Dermis microvascular lymphatic vessel endothelial cell (primary cell): Measurements from ENCODE around the gene AP3D1. TPM values are rescaled to one million over a fixed set of nuclear protein-coding genes. Genes with fewer than 3 reads are reported as not detected.
A peak's percentile ranks its signal among the peaks of the same experiment; 100 is the strongest.

ENCODE experiments used
- DNase-seq, 2 donors: peaks; one replicate each; pipeline versions ENCODE4 v3.0.0 to v3.0.0-alpha.2; 2010; ENCODE audit warnings: low read depth in 2 of 2
- total RNA-seq: library from RNA; depleted of rRNA; stranded (reverse); fragments of >200 nt; gene quantifications from 2 replicates; pipeline ENCODE4 v1.2.1, GENCODE V29; 2014

The AP3D1 gene
- total RNA-seq, 1 donor from 2014 or later: 57.6 TPM

- DNase-seq: no peak
These were observed 30.2 kb upstream of the AP3D1 start for GRCh38 chr19:2181633-2181997.

GRCh38 chr19:2180881-2181632 is 29.7 kb upstream of the AP3D1 start:
- DNase-seq: no peak

DNA sequence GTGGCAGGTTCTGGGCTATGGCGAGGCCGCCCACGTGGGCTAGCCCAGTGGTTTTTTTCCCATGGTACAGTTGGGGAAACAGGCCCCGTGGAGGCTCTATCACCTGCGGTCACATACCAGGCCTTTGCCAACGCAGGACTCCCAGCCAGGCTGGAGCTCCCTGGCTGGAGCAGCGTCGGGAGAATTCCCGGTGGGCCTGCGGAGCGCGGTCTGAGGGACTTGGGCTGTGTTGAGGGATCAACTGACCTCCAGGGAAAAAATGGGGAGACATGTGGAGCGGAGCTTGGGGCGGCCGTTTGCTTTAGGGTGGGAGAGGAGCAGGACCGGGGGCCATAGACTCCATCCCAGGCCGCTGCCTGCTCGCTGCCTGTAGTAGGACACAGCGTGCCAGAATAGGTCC is 28.7 kb upstream of the AP3D1 start:
- DNase-seq: no peak

DNA sequence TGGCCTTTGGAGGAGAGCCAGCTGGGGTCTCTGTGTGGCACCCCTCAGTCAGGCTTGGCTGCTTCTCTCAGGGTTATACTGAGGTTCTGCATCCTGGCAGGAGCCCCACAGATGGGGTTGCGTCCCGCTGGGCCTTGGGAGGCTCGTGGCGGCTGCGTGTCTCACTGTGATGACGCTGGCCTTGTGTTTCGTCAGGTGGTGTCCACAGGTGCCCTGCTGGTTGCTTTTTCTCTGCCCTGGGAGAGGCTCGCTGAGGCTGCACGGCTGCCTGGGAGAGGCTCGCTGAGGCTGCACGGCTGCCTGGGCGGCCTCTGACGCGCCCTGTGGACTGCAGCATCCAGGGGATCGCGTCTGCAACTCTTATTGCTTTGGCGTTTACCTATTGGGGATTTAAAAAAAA is 27.7 kb upstream of the AP3D1 start:
- DNase-seq: no peak

DNA sequence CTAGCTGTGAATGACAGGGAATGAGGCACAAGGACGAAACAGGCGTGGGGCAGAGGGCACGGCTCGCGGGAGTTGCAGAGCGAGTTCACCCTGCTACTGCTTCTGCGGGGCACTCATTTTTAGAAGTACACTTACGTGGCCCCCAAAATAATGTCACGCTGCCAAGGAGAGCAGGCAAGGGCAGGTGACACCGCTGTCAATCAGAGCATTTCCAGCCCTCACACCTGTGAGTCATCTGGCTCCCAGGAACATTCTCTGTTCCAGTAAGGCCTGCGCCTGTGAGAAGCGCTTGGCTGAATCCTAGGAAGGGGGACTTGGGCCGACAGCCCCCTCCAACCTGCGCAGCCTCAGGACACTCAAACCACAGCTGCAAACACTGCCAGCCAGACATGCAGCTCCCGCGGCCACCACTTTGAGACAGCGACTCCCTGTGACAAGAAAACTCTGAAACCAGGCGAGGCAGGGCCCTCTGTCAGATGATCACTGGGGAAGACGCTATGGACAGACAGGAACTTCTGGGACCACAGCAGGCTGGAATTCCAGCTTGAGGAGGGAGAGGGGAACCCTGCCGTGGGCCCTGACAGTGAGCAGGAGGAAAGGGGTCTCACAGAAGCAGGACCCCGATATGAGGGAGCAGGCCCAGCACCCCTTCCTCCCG is 25.1 kb upstream of the AP3D1 start:
- no peak for DNase-seq

DNA sequence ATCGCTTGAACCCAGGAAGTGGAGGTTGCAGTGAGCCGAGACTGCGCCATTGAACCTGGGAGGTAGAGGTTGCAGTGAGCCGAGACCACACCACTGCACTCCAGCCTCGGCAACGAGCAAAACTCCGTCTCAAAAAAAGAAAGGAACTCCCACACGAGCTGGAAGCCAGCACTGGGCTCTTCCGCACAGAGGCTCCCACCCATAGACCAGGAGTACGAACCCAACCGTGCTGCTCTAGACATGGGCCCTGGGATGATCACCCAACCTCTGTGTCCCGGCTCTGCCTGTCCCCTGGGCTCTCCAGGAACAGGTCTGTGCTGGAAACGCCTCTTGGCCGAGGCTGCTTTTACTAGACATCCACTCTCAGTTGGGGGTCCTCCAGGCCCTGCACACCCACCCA is 24.4 kb upstream of the AP3D1 start:
- no peak for DNase-seq

DNA sequence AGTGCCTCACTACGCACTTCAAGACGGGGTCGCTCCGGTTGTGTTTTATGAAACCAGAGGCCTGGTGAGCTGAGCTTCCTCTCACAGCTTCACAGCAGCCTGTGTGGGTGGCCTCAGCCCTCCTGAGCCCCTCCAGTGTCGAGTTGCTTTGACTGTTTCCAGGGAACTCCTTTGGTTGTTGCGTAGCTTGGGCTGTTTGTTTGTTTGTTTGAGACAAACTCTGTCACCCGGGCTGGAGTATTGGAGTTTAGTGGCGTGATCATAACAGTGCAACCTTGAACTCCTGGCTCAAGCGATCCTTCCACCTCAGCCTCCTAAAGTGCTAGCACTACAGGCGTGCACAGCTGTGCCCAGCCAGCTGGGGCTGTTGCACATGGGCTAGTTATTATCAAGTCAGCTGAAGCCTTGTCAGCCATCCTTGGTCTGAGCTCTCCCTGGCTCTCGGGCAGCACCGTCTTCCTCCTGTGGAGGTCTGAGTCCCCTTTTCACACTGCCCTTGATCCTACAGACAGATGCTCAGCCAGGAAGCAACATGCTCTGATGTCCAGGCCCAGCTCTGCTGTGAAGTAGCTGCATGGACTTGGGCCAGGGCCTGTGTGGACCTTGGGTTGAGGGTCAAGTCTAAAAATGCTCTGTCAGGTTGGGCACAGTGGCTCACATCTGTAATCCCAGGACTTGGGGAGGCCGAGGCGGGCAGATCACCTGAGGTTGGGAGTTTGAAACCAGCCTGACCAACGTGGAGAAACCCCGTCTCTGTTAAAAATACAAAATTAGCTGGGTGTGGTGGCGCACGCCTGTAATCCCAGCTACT is 22.6 kb upstream of the AP3D1 start:
- no peak for DNase-seq

- no peak for DNase-seq
These were observed 22.0 kb upstream of the AP3D1 start for GRCh38 chr19:2173388-2173766.

DNA sequence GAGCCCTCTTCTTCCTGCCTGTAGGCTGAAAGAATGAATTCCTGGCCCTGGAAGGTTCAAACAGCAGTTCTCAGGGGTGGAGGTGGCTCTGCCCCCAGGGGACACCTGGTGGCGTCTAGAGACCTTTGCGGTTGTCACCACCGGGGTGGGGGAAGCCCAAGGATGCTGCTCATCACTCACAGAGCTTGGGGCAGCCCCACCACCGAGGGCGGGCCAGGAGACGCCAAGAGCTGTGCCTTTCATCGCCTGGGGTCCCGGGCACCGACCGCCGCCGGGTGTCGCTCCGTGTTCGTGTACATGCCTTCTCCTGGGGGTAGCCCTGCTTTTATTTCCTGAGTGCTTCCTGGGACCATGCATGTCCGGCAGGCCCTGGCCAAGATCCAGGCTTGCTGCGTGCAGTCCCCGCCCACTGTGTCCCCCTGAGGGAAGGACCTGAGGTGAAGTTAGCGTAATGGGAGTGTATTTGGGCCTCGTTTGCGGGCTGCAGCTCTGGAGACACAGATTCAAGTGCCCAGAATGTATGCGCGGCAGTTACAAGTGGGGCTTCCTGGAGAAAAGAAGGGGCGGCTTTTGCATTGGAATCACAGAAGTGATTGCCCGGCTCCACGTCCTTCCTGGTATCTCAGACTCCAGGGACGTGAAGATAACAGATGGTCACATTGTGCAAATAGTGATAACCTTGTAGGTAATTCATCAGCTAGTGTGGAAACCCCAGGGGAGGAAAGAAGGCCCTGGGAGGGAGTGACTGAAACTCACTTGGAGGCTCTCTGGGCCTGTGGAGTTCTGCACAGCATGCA is 20.2 kb upstream of the AP3D1 start:
- no peak for DNase-seq

DNA sequence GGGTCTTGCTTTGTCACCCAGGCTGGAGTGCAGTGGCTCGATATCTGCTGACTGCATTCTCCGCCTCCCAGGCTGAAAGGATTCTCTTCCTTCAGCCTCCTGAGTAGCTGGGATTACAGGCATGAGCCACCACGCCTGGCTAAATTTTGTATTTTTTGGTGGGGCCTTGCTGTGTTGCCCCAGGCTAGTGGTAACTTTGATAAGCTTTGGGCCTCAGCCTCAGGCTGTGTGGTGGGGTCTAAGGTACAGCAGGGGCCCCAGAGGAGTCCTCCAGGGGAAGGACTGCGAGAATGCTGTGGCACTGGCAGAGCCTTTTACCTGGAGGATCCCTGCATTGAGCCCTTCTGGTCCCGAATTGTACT is 19.6 kb upstream of the AP3D1 start:
- no peak for DNase-seq

DNA sequence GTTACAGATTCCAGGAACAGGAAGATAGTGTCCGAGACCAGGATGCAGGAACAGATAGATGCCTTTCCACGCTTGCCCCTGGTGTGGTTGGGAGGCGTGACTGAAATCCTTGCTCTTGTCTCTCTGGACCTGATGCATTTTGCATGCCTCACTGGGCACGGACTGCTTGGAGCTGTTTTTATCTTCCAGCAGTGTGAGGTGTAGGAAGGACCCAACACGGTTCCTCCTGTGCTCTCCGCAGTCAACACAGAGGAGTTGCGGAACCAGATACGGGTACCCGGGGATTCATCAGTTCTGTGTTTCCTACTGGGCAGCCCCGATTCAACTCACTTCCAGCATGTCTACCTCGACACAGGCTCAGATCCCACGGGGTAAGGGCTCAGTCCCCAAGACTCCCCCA is 18.9 kb upstream of the AP3D1 start:
- no peak for DNase-seq

DNA sequence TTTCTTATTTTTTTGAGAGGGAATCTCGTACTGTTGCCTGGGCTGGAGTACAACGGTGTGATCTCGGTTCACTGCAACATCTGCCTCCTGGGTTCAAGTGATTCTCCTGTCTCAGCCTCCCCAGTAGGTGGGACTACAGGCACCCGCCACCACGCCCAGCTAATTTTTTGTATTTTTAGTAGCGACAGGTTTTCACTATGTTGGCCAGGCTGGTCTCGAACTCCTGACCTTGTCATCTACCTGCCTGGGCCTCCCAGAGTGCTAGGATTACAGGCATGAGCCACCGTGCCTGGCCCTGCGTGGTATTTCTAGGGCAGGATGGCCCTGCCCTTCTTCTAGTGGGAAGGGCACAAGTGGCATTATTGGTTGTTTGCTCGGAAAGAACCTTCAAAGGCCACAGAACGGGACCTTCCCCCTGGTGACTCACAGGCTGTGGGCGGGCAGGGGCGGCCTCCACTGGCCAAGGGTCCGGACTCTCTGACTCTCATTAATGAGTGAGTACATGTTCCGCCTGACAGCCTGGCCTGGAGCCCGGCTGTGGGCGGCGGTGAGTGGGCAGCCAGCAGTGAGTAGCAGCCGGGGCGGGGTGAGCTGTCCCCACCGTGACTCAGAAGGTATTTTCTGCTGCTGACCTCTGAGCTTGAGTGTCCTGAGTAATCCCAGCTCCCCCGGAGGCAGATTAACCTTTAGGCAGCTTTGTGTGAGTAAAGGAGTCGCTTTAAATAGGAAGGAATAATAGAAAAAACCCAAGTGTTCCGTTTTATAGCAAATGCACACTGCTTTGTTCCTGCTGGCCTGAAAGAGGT is 17.5 kb upstream of the AP3D1 start:
- peak; percentile 88 to 99 for DNase-seq

DNA sequence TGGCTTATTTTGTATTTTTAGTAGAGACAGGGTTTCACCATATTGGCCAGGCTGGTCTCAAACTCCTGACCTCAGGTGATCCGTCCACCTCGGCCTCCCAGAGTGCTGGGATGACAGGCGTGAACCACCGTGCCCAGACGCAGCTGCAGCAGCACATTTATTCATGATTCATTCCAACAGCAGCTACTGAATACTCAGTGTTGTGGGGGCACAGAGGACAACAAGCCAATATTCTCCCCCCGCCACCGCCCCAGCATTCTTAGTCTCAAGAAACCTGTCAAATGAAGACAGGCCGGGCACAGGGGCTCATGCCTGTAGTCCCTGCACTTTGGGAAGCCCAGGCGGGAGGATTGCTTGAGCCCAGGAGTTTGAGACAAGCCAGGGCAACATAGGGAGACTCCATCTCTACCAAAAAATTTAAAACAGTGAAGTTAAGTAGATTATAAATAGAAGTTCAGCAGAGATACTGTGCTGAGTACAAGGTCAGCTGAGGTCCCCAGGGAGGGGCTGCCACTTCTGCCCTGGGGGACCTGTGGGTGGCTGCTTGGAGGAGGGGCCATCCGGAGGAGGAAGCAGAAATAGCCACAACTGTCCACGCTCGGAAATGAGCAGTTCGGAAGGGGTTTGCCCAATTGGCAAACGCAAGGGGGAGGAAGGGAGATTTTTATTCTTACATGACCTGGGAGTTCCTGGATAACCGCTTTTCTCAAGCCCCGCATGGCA is 16.7 kb upstream of the AP3D1 start:
- DNase-seq: peak in 1 of 2 donors; percentile 72

- peak in 1 of 2 donors; percentile 89 for DNase-seq
These were observed 15.7 kb upstream of the AP3D1 start for GRCh38 chr19:2166741-2167738.

DNA sequence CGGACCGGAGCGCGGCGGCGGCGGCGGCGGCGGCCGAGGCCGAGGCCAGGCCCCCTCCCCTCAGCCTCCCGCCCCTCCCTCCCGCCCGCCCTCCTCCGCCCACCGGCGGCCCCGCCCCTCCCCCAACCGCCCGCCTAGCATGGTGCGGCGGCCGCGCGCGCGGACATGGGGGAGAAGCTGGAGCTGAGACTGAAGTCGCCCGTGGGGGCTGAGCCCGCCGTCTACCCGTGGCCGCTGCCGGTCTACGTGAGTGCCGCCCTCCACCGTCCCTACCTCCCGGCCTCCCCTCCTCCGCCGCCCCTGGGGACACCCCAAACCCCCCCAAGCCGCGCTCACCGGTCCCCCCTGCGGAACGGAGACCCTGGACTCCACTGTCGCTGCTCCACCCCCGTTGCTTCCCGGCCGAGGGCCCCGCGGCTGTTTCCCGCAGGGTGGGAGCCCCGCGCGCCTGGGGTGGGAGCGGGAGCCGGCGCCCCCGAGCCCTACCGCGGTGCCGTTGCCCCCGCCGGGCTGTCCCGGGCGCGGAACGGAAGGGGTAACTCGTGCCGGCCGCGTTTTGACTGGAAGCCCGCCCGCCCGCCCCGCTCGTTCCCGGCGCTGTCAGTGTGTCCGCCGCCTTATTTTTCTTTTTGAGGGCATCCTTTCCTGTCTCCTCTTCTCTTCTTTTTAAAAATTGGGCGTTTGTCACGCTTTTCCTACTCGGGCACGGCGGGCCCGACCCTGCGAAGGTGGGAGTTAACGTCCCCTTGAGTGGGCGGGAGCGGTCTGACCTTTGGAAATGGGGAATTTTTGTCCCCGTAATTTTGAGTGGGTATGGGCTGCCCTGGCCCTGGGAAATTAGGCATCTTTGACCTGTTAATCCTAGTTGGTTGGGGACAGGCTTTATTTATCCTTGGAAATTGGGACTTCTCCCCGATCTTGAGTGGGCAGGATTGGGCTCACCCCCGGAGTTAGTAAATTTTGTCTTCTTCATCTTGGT is 12.9 kb upstream of the AP3D1 start:
- DNase-seq: peak in 1 of 2 donors; percentile 25

- no peak for DNase-seq
These were observed 9.0 kb upstream of the AP3D1 start for GRCh38 chr19:2160379-2160778.

DNA sequence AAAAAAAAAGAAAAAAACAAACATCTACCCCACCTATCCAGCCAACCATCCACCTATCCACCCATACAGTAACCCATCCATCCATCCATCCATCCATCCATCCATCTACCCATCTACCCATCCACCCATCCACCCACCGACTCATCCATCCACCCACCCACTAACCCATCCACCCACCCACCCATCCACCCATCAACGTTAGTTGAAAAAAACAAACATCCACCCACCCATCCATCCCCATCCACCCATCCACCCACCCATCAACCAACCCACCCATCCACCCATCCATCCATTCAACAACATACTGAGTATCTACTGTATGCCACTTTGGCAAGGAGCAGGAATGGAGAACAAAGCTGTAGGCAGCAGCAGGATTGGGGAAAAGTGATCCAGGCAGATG is 6.1 kb upstream of the AP3D1 start:
- DNase-seq: no peak

DNA sequence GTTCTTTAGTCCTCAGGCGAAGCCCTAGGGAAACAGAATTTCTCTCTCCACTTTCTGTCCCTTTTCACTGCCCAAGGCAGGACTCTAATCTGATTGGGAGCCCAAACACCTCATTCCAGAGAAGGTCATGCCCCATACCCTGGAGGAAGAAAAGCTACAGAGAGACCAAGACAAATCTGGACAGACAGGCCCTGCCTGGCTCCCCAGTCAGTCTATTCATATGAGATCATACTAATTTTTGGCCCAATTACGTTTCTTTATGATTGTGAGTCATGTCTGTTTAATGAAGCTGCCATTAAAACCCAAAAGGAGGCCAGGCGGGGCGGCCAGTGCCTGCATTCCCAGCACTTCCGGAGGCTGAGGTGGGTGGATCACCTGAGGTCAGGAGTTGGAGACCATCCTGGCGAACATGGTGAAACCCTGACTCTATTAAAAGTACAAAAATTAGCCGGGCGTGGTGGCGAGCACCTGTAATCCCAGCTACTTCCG is 3.3 kb upstream of the AP3D1 start:
- no peak for DNase-seq
